H9 (cell line): Measurements from ENCODE around the gene GRK3. TPM values are rescaled to one million over a fixed set of nuclear protein-coding genes. Genes with fewer than 3 reads are reported as not detected.
A peak's percentile ranks its signal among the peaks of the same experiment; 100 is the strongest.

Source experiments
- DNase-seq: peaks from one replicate; pipeline ENCODE4 v3.0.0-alpha.2; 2017
- H2AFZ ChIP-seq: one replicate; pipeline ENCODE4 v1.6.1; 2013; ENCODE audit warnings: mild to moderate bottlenecking, low read length, control low read depth, moderate library complexity
- H2AK5ac ChIP-seq: 2 replicates; pipeline ENCODE4 v1.6.1; 2013; ENCODE audit warnings: low read length, control low read depth, mixed read lengths; ENCODE audit not compliant: insufficient read length
- H2BK120ac ChIP-seq: one replicate; pipeline ENCODE4 v1.6.1; 2013; ENCODE audit warnings: low read depth, mild to moderate bottlenecking, low read length, control low read depth, inconsistent platforms; ENCODE audit not compliant: poor library complexity, severe bottlenecking
- H2BK12ac ChIP-seq: 2 replicates; pipeline ENCODE4 v1.6.1; 2013; ENCODE audit warnings: low read length, control low read depth, mixed read lengths, low read depth; ENCODE audit not compliant: insufficient read length
- H2BK15ac ChIP-seq: 2 replicates; pipeline ENCODE4 v1.6.1; 2013; ENCODE audit warnings: low read depth, low read length, control low read depth
- H2BK20ac ChIP-seq: one replicate; pipeline ENCODE4 v1.6.1; 2013; ENCODE audit warnings: low read depth, mild to moderate bottlenecking, low read length, control low read depth, inconsistent platforms; ENCODE audit not compliant: poor library complexity, severe bottlenecking
- H2BK5ac ChIP-seq: 2 replicates; pipeline ENCODE4 v1.6.1; 2013; ENCODE audit warnings: low read length, control low read depth, mixed read lengths; ENCODE audit not compliant: insufficient read length
- H3K14ac ChIP-seq: 2 replicates; pipeline ENCODE4 v1.6.1; 2013; ENCODE audit warnings: low read length, control low read depth; ENCODE audit not compliant: insufficient read depth
- H3K18ac ChIP-seq: 2 replicates; pipeline ENCODE4 v1.6.1; 2013; ENCODE audit warnings: low read depth, mild to moderate bottlenecking, mixed read lengths, low read length, control low read depth; ENCODE audit not compliant: insufficient read length
- H3K23ac ChIP-seq: 2 replicates; pipeline ENCODE4 v1.6.1; 2013; ENCODE audit warnings: low read length, control low read depth, mixed read lengths, low read depth; ENCODE audit not compliant: insufficient read length
- H3K23me2 ChIP-seq: 2 replicates; pipeline ENCODE4 v1.6.1; 2013; ENCODE audit warnings: low read depth, mild to moderate bottlenecking, mixed read lengths, low read length, control low read depth; ENCODE audit not compliant: insufficient read length, poor library complexity, severe bottlenecking
- H3K27ac ChIP-seq: 2 replicates; pipeline ENCODE4 v1.5.1; 2013; ENCODE audit warnings: low read length, control low read depth, mixed read lengths, low read depth; ENCODE audit not compliant: insufficient read length
- H3K27me3 ChIP-seq: 2 replicates; pipeline ENCODE4 v1.6.1; 2013; ENCODE audit warnings: low read length, control low read depth, inconsistent platforms; ENCODE audit not compliant: insufficient read depth
- H3K4ac ChIP-seq: 2 replicates; pipeline ENCODE4 v1.6.1; 2013; ENCODE audit warnings: low read depth, mild to moderate bottlenecking, control low read depth, inconsistent platforms, low read length, moderate library complexity
- H3K4me1 ChIP-seq: 2 replicates; pipeline ENCODE4 v1.6.1; 2013; ENCODE audit warnings: low read length, control low read depth, inconsistent platforms; ENCODE audit not compliant: insufficient read depth
- H3K4me2 ChIP-seq: 2 replicates; pipeline ENCODE4 v1.6.1; 2013; ENCODE audit warnings: low read length, control low read depth, mixed read lengths; ENCODE audit not compliant: insufficient read length, insufficient read depth
- H3K56ac ChIP-seq: 2 replicates; pipeline ENCODE4 v1.6.1; 2013; ENCODE audit warnings: low read depth, mild to moderate bottlenecking, mixed read lengths, low read length, control low read depth; ENCODE audit not compliant: insufficient read length
- H3K79me1 ChIP-seq: 2 replicates; pipeline ENCODE4 v1.6.1; 2013; ENCODE audit warnings: low read depth, mild to moderate bottlenecking, moderate library complexity, low read length, control low read depth, inconsistent platforms; ENCODE audit not compliant: insufficient read depth, poor library complexity, severe bottlenecking
- H3K79me2 ChIP-seq: 2 replicates; pipeline ENCODE4 v1.6.1; 2013; ENCODE audit warnings: low read length, control low read depth, inconsistent platforms; ENCODE audit not compliant: insufficient read depth
- H3K9ac ChIP-seq: 2 replicates; pipeline ENCODE4 v1.6.1; 2013; ENCODE audit warnings: low read length, control low read depth, mixed read lengths; ENCODE audit not compliant: insufficient read length; ENCODE audit errors: extremely low read depth
- H3K9me3 ChIP-seq: one replicate; pipeline ENCODE4 v1.6.1; 2013; ENCODE audit warnings: low read depth, low read length, inconsistent platforms; ENCODE audit not compliant: control insufficient read depth
- H3T11ph ChIP-seq: one replicate; pipeline ENCODE4 v1.6.1; 2013; ENCODE audit warnings: mild to moderate bottlenecking, low read length, control low read depth, inconsistent platforms
- H4K20me1 ChIP-seq: one replicate; pipeline ENCODE4 v1.6.1; 2013; ENCODE audit not compliant: control insufficient read depth, insufficient read length, insufficient read depth
- H4K5ac ChIP-seq: 2 replicates; pipeline ENCODE4 v1.6.1; 2013; ENCODE audit warnings: low read depth, mild to moderate bottlenecking, mixed read lengths, low read length, control low read depth; ENCODE audit not compliant: insufficient read length
- H4K8ac ChIP-seq: replicated peaks from 2 replicates; pipeline ENCODE4 v1.6.1; 2013; ENCODE audit warnings: low read length, control low read depth, mixed read lengths, low read depth; ENCODE audit not compliant: insufficient read length
- H4K91ac ChIP-seq: 2 replicates; pipeline ENCODE4 v1.6.1; 2013; ENCODE audit warnings: low read depth, mild to moderate bottlenecking, moderate library complexity, mixed read lengths, low read length, control low read depth; ENCODE audit not compliant: insufficient read length
- H3K27ac Mint-ChIP-seq, 3 experiments: 2 replicates in 2 of 3; 3 replicates in 1 of 3; pipeline ENCODE4 v1.8.0; 2020 to 2021; ENCODE audit warnings: mixed read lengths in 3 of 3, mild to moderate bottlenecking in 1 of 3, moderate library complexity in 1 of 3
- H3K27me3 Mint-ChIP-seq: 2 replicates; pipeline ENCODE4 v1.8.0; 2021; ENCODE audit warnings: low read depth, mild to moderate bottlenecking, moderate library complexity, mixed read lengths
- H3K36me3 Mint-ChIP-seq, 3 experiments: 2 replicates in 2 of 3; 3 replicates in 1 of 3; pipeline ENCODE4 v1.8.0; 2020 to 2021; ENCODE audit warnings: low read depth in 3 of 3, mixed read lengths in 3 of 3; ENCODE audit not compliant: insufficient read depth in 1 of 3
- H3K4me1 Mint-ChIP-seq, 2 experiments: 2 replicates each; pipeline ENCODE4 v1.8.0; 2020; ENCODE audit warnings: mixed read lengths in 2 of 2
- H3K4me3 Mint-ChIP-seq, 2 experiments: 2 replicates in 1 of 2; 3 replicates in 1 of 2; pipeline ENCODE4 v1.8.0; 2020 to 2021; ENCODE audit warnings: mild to moderate bottlenecking in 2 of 2, mixed read lengths in 2 of 2, moderate library complexity in 1 of 2
- H3K9me3 Mint-ChIP-seq, 2 experiments: 2 replicates in 1 of 2; 3 replicates in 1 of 2; pipeline ENCODE4 v1.8.0; 2020; ENCODE audit warnings: mild to moderate bottlenecking in 2 of 2, mixed read lengths in 2 of 2, moderate library complexity in 1 of 2
- WGBS: extraction: QIAGEN DNeasy Blood & Tissue Kit; methylation state at CpG from one replicate; pipeline ENCODE4 v1.1.7; 2013; ENCODE audit warnings: missing lambda C conversion rate, low lambda C conversion rate, mixed read lengths; ENCODE audit not compliant: insufficient read length; ENCODE audit errors: extremely low coverage; 5-methylcytosine and 5-hydroxymethylcytosine counted together
- total RNA-seq: library from RNA; stranded (reverse); gene quantifications from 2 replicates; pipeline ENCODE4 v1.2.1, GENCODE V29; 2021
- TF ChIP-seq, protein P1 (sequence below): fragments of 200-600 bp; sonication (generic); conservative IDR thresholded peaks from 3 replicates; pipeline ENCODE4 v1.8.0; 2021; ENCODE audit warnings: antibody characterized with exemption, mild to moderate bottlenecking

GRK3 gene
- total RNA-seq, 1 experiment from 2014 or later = 23.9 TPM

DNA sequence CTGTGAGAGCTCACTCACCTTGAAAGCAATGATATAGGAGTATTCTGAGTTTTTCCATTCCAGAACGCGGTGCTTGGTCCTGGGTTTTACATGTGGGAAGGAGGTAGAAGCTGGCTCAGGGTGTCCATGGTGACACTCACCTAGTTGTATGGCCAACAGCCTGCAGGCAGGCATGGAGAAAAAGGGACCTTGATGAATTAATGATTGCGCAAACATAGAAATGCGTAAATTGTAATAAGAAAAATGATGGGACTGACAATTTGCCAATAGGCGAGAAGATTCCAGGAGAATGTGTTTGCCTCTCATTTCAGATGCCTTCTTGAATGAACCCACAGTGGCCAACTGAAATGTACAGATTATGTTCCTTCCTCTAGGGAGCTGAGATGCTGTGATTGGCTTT, 124.2 kb downstream of the GRK3 start:
- Mint-ChIP-seq H3K27me3 (no peaks in the 10 kb centered on the region), H3K9me3 (peaks cover 0 to 2% of the 10 kb centered on the region in 2 experiments; a peak in 1 of 5 replicates), H3K4me1 (peaks cover 0 to 4% of the 10 kb centered on the region in 2 experiments; a peak in 2 of 4 replicates), H3K4me3 (no peak overlapping the region), H3K27ac (peak overlapping the region in 1 of 3 experiments; percentile 78; a peak in 1 of 7 replicates), H3K36me3 (peaks cover 4 to 21% (median 15%) of the 10 kb centered on the region in 3 experiments; a peak in 6 of 7 replicates)
- no peak overlapping the region for H4K5ac ChIP-seq
- no peak overlapping the region for H2BK120ac ChIP-seq
- H3K9me3 ChIP-seq = no peaks in the 10 kb centered on the region
- no peak overlapping the region for H2AK5ac ChIP-seq
- H2BK15ac ChIP-seq = no peak overlapping the region
- no peaks in the 10 kb centered on the region for H3K27me3 ChIP-seq
- H2AFZ ChIP-seq = no peak overlapping the region
- H2BK5ac ChIP-seq = no peak overlapping the region
- H3K9ac ChIP-seq = no peak overlapping the region
- no peak overlapping the region for H4K91ac ChIP-seq
- TF ChIP-seq, protein P1, sequence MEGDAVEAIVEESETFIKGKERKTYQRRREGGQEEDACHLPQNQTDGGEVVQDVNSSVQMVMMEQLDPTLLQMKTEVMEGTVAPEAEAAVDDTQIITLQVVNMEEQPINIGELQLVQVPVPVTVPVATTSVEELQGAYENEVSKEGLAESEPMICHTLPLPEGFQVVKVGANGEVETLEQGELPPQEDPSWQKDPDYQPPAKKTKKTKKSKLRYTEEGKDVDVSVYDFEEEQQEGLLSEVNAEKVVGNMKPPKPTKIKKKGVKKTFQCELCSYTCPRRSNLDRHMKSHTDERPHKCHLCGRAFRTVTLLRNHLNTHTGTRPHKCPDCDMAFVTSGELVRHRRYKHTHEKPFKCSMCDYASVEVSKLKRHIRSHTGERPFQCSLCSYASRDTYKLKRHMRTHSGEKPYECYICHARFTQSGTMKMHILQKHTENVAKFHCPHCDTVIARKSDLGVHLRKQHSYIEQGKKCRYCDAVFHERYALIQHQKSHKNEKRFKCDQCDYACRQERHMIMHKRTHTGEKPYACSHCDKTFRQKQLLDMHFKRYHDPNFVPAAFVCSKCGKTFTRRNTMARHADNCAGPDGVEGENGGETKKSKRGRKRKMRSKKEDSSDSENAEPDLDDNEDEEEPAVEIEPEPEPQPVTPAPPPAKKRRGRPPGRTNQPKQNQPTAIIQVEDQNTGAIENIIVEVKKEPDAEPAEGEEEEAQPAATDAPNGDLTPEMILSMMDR = no peak
- no peak overlapping the region for H3K18ac ChIP-seq
- H3K4me2 ChIP-seq = no peak overlapping the region
- H2BK12ac ChIP-seq = no peak overlapping the region
- H3K56ac ChIP-seq = no peak overlapping the region
- DNase-seq = no peak
- no peak overlapping the region for H2BK20ac ChIP-seq
- no CpG with 5 or more reads among the region's 5 CpGs for WGBS
- H3K23me2 ChIP-seq = no peaks in the 10 kb centered on the region
- H3K27ac ChIP-seq = no peak overlapping the region
- H3K4ac ChIP-seq = no peak overlapping the region
- no peaks in the 10 kb centered on the region for H3K79me2 ChIP-seq
- H3K4me1 ChIP-seq = no peaks in the 10 kb centered on the region
- H4K20me1 ChIP-seq = no peaks in the 10 kb centered on the region
- no peak overlapping the region for H3T11ph ChIP-seq
- H3K14ac ChIP-seq = no peak overlapping the region
- H4K8ac ChIP-seq = no peak overlapping the region
- no peaks in the 10 kb centered on the region for H3K79me1 ChIP-seq
- no peak overlapping the region for H3K23ac ChIP-seq
